HUES64 (cell line): Measurements from ENCODE around the gene PLA2G4E.
A peak's percentile ranks its signal among the peaks of the same experiment; 100 is the strongest.

ENCODE experiments used
- H3K27ac ChIP-seq: 2 replicates; pipeline ENCODE4 v1.7.0; 2013; ENCODE audit warnings: low read depth, low read length, inconsistent platforms
- H3K27me3 ChIP-seq: 2 replicates; pipeline ENCODE4 v1.6.1; 2013; ENCODE audit warnings: mild to moderate bottlenecking, low read length; ENCODE audit not compliant: insufficient read depth
- H3K36me3 ChIP-seq: 2 replicates; pipeline ENCODE4 v1.6.1; 2013; ENCODE audit warnings: mild to moderate bottlenecking, low read length; ENCODE audit not compliant: insufficient read depth
- H3K4me1 ChIP-seq: 2 replicates; pipeline ENCODE4 v1.6.1; 2013; ENCODE audit warnings: mild to moderate bottlenecking, low read length, moderate library complexity; ENCODE audit not compliant: insufficient read depth
- H3K4me3 ChIP-seq: 2 replicates; pipeline ENCODE4 v1.5.1; 2013; ENCODE audit warnings: mild to moderate bottlenecking, low read length, moderate library complexity
- H3K9ac ChIP-seq: 2 replicates; pipeline ENCODE4 v1.6.1; 2013; ENCODE audit warnings: mild to moderate bottlenecking, low read depth, low read length
- H3K9me3 ChIP-seq: 2 replicates; pipeline ENCODE4 v1.6.1; 2013; ENCODE audit warnings: low read depth, low read length; ENCODE audit not compliant: insufficient read depth
- WGBS: fragments of 150-250, 120-280 bp; methylation state at CpG from one replicate; pipeline ENCODE4 v1.1.7; 2013; ENCODE audit warnings: missing lambda C conversion rate; 5-methylcytosine and 5-hydroxymethylcytosine counted together

PLA2G4E gene

DNA sequence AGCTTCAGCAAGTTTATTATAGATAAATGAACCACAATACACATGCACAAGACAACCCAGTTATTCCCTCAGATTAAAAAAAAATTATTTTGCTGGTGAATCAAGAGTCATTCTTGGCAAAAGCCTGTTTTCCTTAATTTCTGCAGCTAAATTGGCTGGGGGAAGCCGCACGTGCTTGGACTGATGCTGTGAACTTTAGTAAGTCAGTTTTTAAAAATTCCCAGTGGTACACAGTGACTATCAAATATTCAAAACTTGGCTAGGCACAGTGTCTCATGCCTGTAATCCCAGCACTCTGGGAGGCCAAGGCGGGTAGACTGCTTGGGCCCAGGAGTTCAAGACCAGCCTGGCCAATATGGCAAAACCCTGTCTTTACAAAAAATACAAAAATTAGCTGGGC lies 72.4 kb downstream of the PLA2G4E start:
- H3K9me3 ChIP-seq = no peaks in the 10 kb centered on the region
- 94% methylated on average over 3 of the region's 3 CpGs for WGBS
- H3K27me3 ChIP-seq = no peaks in the 10 kb centered on the region
- H3K27ac ChIP-seq = no peak overlapping the region
- H3K4me1 ChIP-seq = peaks cover 20% of the 10 kb centered on the region; the same call in 1 of the 2 replicates
- H3K36me3 ChIP-seq = peaks cover 19% of the 10 kb centered on the region
- no peak overlapping the region for H3K4me3 ChIP-seq
- H3K9ac ChIP-seq = no peak overlapping the region

- no peak overlapping the region for H3K27ac ChIP-seq
- 79% methylated on average over 2 of the region's 2 CpGs for WGBS
- H3K4me1 ChIP-seq = peaks cover 20% of the 10 kb centered on the region; the same call in 1 of the 2 replicates
- H3K36me3 ChIP-seq = peaks cover 10% of the 10 kb centered on the region
- no peak overlapping the region for H3K9ac ChIP-seq
- H3K4me3 ChIP-seq = no peak overlapping the region
- H3K9me3 ChIP-seq = no peaks in the 10 kb centered on the region
- no peaks in the 10 kb centered on the region for H3K27me3 ChIP-seq
Observed at GRCh38 chr15:41946970-41947369, 73.9 kb downstream of the PLA2G4E start.

- no peak overlapping the region for H3K27ac ChIP-seq
- H3K36me3 ChIP-seq = peaks cover 14% of the 10 kb centered on the region
- H3K9ac ChIP-seq = no peak overlapping the region
- H3K27me3 ChIP-seq = no peaks in the 10 kb centered on the region
- peaks cover 24% of the 10 kb centered on the region; the same call in 1 of the 2 replicates for H3K4me1 ChIP-seq
- H3K4me3 ChIP-seq = no peak overlapping the region
- H3K9me3 ChIP-seq = no peaks in the 10 kb centered on the region
- WGBS = 90% methylated on average over 11 of the region's 11 CpGs
Observed at GRCh38 chr15:41945731-41946130, 75.1 kb downstream of the PLA2G4E start.

- no peak overlapping the region for H3K27ac ChIP-seq
- 94% methylated on average over 6 of the region's 6 CpGs for WGBS
- H3K9me3 ChIP-seq = no peaks in the 10 kb centered on the region
- no peak overlapping the region for H3K9ac ChIP-seq
- H3K4me3 ChIP-seq = no peak overlapping the region
- no peaks in the 10 kb centered on the region for H3K27me3 ChIP-seq
- peaks cover 17% of the 10 kb centered on the region for H3K36me3 ChIP-seq
- peaks cover 21% of the 10 kb centered on the region; the same call in 1 of the 2 replicates for H3K4me1 ChIP-seq
Observed at GRCh38 chr15:41945221-41945620, 75.6 kb downstream of the PLA2G4E start.

DNA sequence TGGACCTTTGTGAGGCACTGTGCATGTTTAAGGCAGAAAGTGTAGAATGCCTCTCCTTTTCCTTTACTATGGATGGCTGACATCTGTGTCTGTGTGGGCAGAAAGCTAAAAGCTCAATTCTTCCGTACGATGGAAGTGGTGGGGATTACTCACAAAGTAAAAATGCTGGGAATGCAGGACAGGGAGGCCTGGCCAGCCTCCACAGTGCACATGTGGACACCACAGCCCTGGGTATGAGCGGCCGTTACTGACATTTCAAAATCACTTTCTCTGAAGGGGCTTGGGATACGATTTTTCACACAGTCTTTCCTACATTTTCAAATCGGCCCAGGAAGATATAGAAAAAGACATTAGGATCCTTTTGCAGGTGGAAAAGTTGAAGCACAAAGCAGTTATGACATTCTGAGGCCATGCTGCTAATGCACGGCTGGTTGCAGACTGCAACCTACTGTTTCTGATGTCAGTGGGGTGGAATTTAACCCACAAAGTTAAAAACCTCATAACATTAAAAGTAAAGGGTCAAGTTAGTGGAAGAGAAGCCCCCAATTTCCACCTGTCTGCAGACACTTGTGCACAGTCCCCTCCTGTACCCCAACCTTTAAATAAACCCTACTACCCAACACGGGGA lies 76.4 kb downstream of the PLA2G4E start:
- Histone ChIP-seq H3K4me1 (peaks cover 14% of the 10 kb centered on the region; the same call in 1 of the 2 replicates), H3K9me3 (no peaks in the 10 kb centered on the region), H3K27me3 (no peaks in the 10 kb centered on the region), H3K36me3 (peaks cover 21% of the 10 kb centered on the region), H3K4me3 (no peak overlapping the region), H3K9ac (peak overlapping the region; percentile 35; the same call in 1 of the 2 replicates), H3K27ac (peak overlapping the region; percentile 5; the same call in 1 of the 2 replicates)
- 87% methylated on average over 8 of the region's 8 CpGs for WGBS

- Histone ChIP-seq H3K4me1 (peaks cover 14% of the 10 kb centered on the region; the same call in 1 of the 2 replicates), H3K27ac (peak overlapping the region; percentile 5; the same call in 1 of the 2 replicates), H3K27me3 (no peaks in the 10 kb centered on the region), H3K4me3 (no peak overlapping the region), H3K9ac (peak overlapping the region; percentile 35; the same call in 1 of the 2 replicates), H3K36me3 (peaks cover 21% of the 10 kb centered on the region), H3K9me3 (no peaks in the 10 kb centered on the region)
- 93% methylated on average over 6 of the region's 6 CpGs for WGBS
Observed at GRCh38 chr15:41943543-41944312, 77.1 kb downstream of the PLA2G4E start.

GRCh38 chr15:41942886-41943285 lies 78.0 kb downstream of the PLA2G4E start:
- 88% methylated on average over 7 of the region's 7 CpGs for WGBS
- Histone ChIP-seq H3K9me3 (no peaks in the 10 kb centered on the region), H3K27ac (no peak overlapping the region), H3K4me3 (no peak overlapping the region), H3K27me3 (no peaks in the 10 kb centered on the region), H3K4me1 (peaks cover 14% of the 10 kb centered on the region; the same call in 1 of the 2 replicates), H3K9ac (no peak overlapping the region), H3K36me3 (peaks cover 21% of the 10 kb centered on the region)

GRCh38 chr15:41941644-41942415 lies 79.0 kb downstream of the PLA2G4E start:
- Histone ChIP-seq H3K4me3 (no peak overlapping the region), H3K27ac (peak overlapping the region; percentile 54), H3K36me3 (peaks cover 21% of the 10 kb centered on the region), H3K27me3 (no peaks in the 10 kb centered on the region), H3K4me1 (peaks cover 14% of the 10 kb centered on the region; the same call in 1 of the 2 replicates), H3K9ac (no peak overlapping the region), H3K9me3 (no peaks in the 10 kb centered on the region)
- 81% methylated on average over 22 of the region's 22 CpGs for WGBS

DNA sequence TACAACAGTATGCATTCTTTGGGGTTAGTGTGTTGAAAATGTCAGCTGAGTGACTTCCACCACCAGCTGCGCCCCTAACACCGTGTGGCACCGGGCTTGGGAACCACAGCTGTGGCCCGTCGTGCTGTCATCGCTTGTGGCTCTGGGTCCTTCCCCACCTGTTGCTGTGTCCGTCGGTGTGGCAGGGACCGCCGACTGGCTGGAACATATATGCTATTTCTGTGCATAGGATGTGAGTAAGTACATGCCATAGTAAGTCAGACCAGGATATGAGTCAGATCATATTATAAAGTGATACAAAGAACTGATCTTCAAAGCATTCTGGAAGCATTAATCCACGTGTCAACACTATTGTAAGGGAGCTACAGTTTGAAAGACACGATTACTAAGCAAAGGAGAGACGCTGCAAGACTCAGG lies 80.4 kb downstream of the PLA2G4E start:
- no peaks in the 10 kb centered on the region for H3K27me3 ChIP-seq
- H3K9ac ChIP-seq = no peak overlapping the region
- H3K36me3 ChIP-seq = peaks cover 21% of the 10 kb centered on the region
- 97% methylated on average over 13 of the region's 13 CpGs for WGBS
- peaks cover 14% of the 10 kb centered on the region; the same call in 1 of the 2 replicates for H3K4me1 ChIP-seq
- H3K9me3 ChIP-seq = no peaks in the 10 kb centered on the region
- H3K27ac ChIP-seq = no peak overlapping the region
- no peak overlapping the region for H3K4me3 ChIP-seq

DNA sequence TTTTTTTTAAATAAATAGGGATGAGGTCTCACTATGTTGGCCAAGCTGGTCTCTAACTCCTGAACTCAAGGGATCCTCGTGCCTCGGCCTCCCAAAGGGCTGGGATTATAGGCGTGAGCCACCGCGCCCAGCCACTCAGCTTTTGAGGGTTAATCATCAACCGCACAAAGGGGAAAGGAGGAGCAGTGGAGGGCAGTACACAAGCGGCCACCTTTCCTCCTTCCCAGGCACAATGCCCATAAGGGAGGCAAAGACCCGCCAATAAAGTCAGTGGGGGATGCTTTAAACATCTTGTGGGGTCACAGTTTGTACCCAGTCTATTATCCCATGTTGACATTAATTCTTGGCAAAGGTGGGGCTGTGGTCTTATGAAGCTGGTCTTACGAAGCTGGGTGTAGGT lies 80.9 kb downstream of the PLA2G4E start:
- WGBS = 96% methylated on average over 9 of the region's 9 CpGs
- Histone ChIP-seq H3K4me1 (peaks cover 18% of the 10 kb centered on the region; the same call in 1 of the 2 replicates), H3K9me3 (no peaks in the 10 kb centered on the region), H3K27me3 (no peaks in the 10 kb centered on the region), H3K4me3 (no peak overlapping the region), H3K36me3 (peaks cover 21% of the 10 kb centered on the region), H3K9ac (no peak overlapping the region), H3K27ac (no peak overlapping the region)

DNA sequence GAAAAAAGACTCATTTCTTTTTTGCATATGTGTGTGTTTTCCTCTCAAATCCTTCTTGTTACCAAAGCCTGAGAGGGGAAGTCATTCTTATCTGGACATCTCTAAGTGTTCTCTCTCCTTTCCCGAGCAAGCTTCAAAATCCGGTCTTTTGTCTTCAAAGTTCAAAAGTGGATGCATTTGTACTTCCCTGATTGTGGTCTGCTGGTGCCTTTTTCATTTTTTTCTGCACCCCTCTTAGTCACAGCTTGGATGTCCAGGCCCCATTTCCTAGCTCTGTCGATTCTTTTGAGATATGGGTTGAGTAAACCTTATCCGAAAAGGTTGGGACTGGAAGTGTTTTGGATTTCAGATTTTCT lies 83.3 kb downstream of the PLA2G4E start:
- H3K4me3 ChIP-seq = no peak overlapping the region
- no peaks in the 10 kb centered on the region for H3K9me3 ChIP-seq
- no peaks in the 10 kb centered on the region for H3K27me3 ChIP-seq
- no peak overlapping the region for H3K27ac ChIP-seq
- peaks cover 20% of the 10 kb centered on the region for H3K36me3 ChIP-seq
- H3K4me1 ChIP-seq = peaks cover 32% of the 10 kb centered on the region
- WGBS = 95% methylated on average over 3 of the region's 4 CpGs
- no peak overlapping the region for H3K9ac ChIP-seq
